Measurements from ENCODE around the gene LTBP3.
A peak's percentile ranks its signal among the peaks of the same experiment; 100 is the strongest.

Gene LTBP3

GRCh38 chr11:65569973-65570918, 12.1 kb upstream of the LTBP3 start, which contains the start of gene ZNRD2 (continued):
- TF ChIP-seq WT1 (tag by site-specific recombination; IDR thresholded peaks at IDR 0.05) (peak; percentile 54; the same call in 1 of the 2 replicates), KLF10 (tag by site-specific recombination; IDR thresholded peaks at IDR 0.05) (peak; percentile 82; the same call in 1 of the 2 replicates), ZBTB17 (tag by site-specific recombination; IDR thresholded peaks at IDR 0.05) (peak; percentile 96), SP7 (tag by site-specific recombination; IDR thresholded peaks at IDR 0.05) (peak; percentile 80), ZBTB26 (tag by site-specific recombination; optimal IDR thresholded peaks at IDR 0.05) (peak; percentile 77), GLIS1 (tag by site-specific recombination; IDR thresholded peaks at IDR 0.05) (peak; percentile 86), ZBTB10 (tag by site-specific recombination; IDR thresholded peaks at IDR 0.05) (peak; percentile 97), ZNF324 (tag by site-specific recombination; IDR thresholded peaks at IDR 0.05) (0 out of 2 replicates have a peak, but pooled peaks have one; percentile 32), REST (tag by site-specific recombination; IDR thresholded peaks at IDR 0.05) (no peak), ZNF518A (tag by site-specific recombination; conservative IDR thresholded peaks at IDR 0.05; ENCODE audit: low read depth) (peak; percentile 57; the same call in 1 of the 2 replicates), ZFP41 (tag by site-specific recombination; IDR thresholded peaks at IDR 0.05; ENCODE audit: borderline replicate concordance) (no peak), SP3 (tag by site-specific recombination; IDR thresholded peaks at IDR 0.05) (peak; percentile 97), CTCF (tag by site-specific recombination; IDR thresholded peaks at IDR 0.05) (peak; percentile 92), ZNF292 (tag by site-specific recombination; IDR thresholded peaks at IDR 0.05; ENCODE audit: borderline replicate concordance, low read depth) (no peak), ZNF701 (tag by site-specific recombination; IDR thresholded peaks at IDR 0.05) (no peak), ZNF449 (tag by site-specific recombination; IDR thresholded peaks at IDR 0.05) (peak; percentile 28; the same call in 1 of the 2 replicates), HOXA7 (CRISPR knock-in tag; IDR thresholded peaks at IDR 0.05; ENCODE audit: borderline replicate concordance) (no peak), ZSCAN30 (tag by site-specific recombination; IDR thresholded peaks at IDR 0.05) (peak; percentile 86), INSM2 (tag by site-specific recombination; IDR thresholded peaks at IDR 0.05) (0 out of 2 replicates have a peak, but pooled peaks have one; percentile 6)

All from HEK293 (cell line).